Raji (cell line): ENCODE results near the gene SMTN.

Experiments used
- POLR2A ChIP-seq: IDR thresholded peaks from 2 replicates; pipeline ENCODE4 v1.6.1; 2011; ENCODE audit warnings: low read depth, low read length, control low read depth; ENCODE audit not compliant: insufficient read depth

The SMTN gene

GRCh38 chr22:31095637-31096249, 14.6 kb downstream of the SMTN start:
- no peak for TF ChIP-seq POLR2A

GRCh38 chr22:31096657-31097279, 15.7 kb downstream of the SMTN start:
- no peak for TF ChIP-seq POLR2A

- no peak for TF ChIP-seq POLR2A
Observed at GRCh38 chr22:31097941-31098631, 17.0 kb downstream of the SMTN start.

GRCh38 chr22:31098632-31099110, 17.6 kb downstream of the SMTN start:
- no peak for TF ChIP-seq POLR2A

- no peak for TF ChIP-seq POLR2A
Observed at GRCh38 chr22:31099386-31099785, 18.3 kb downstream of the SMTN start.

GRCh38 chr22:31099841-31100761, 19.0 kb downstream of the SMTN start:
- no peak for TF ChIP-seq POLR2A

GRCh38 chr22:31100762-31101525, 19.8 kb downstream of the SMTN start:
- TF ChIP-seq POLR2A = no peak

GRCh38 chr22:31102441-31103081, 21.4 kb downstream of the SMTN start:
- TF ChIP-seq POLR2A = no peak

DNA sequence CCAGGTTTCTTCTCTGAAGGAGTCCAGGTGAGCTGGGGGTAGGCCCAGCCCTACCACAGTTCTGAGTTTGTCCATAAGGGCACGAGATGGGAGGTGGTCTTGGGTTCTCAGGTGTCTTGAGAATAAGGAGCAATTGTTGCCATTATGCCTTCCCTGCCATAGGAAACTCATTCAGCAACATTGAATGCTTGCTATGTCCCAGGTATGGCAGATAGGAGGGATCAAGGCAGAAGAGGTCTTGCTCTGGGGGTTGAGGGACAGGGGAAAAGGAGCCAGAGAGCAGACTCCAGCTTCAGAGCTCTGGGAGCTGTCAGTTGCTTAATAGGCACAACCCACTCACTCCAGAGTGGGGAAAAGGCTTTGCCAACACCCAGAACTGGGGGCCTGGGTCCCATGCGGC, 22.0 kb downstream of the SMTN start:
- TF ChIP-seq POLR2A = no peak

DNA sequence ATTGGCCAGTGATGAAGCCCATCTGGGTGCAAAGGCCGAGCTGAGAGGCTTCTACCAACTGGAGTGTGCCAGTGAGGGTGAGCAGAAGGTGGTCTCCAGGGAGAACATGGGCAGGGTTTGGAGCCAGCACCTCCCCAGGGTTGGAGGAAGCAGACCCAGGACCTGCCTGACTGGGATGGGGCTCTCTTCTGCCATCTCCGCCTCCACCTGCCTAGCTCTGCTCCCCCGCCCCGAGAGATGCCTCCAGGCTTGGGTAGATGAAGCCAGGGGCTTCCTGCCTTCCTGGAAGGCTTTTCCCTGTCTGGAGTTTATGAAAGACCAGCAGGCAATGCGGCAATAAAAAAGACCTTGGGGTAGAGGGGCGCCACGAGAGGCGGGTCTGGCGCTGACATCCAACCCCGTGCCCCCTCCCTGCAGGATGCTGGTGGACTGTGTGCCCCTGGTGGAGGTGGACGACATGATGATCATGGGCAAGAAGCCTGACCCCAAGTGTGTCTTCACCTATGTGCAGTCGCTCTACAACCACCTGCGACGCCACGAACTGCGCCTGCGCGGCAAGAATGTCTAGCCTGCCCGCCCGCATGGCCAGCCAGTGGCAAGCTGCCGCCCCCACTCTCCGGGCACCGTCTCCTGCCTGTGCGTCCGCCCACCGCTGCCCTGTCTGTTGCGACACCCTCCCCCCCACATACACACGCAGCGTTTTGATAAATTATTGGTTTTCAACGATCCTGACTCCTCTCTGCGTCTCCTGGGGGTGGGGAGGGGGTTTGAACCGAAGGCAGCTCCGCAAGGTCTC, 23.0 kb downstream of the SMTN start:
- TF ChIP-seq POLR2A = no peak

DNA sequence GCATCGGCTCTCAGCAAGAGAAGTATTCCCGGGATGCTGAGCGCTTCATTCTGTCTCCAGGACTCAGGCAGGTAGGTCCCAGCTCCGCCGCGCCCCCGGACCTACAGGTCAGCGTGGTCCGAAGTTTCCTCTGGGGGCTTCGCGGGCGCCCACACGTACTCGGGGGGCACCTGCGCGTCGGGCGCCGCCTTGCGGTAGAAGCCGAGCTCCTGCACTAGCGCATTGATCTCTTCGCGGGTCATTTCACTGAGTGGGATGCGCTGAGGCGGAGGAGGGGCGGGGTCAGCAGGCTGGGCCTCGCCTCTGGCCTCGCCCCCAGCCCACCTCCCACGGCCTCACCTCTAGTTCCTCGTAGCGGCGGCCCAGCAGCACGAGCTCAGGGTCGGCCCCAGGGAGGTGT, 23.8 kb downstream of the SMTN start:
- TF ChIP-seq POLR2A = no peak

- no peak for TF ChIP-seq POLR2A
Observed at GRCh38 chr22:31105282-31105929, 24.3 kb downstream of the SMTN start.

GRCh38 chr22:31106001-31106571, 25.0 kb downstream of the SMTN start:
- TF ChIP-seq POLR2A = no peak

GRCh38 chr22:31106731-31107177, 25.6 kb downstream of the SMTN start:
- no peak for TF ChIP-seq POLR2A
